GM18511 (cell line): ENCODE measurements around the gene DHDH.

Experiments used
- ATAC-seq: cut with Tn5 transposase; IDR thresholded peaks from one replicate; pipeline ENCODE4 v1.9.1; 2021; ENCODE audit warnings: mild to moderate bottlenecking, moderate library complexity; ENCODE audit not compliant: unreplicated experiment

The DHDH gene

DNA sequence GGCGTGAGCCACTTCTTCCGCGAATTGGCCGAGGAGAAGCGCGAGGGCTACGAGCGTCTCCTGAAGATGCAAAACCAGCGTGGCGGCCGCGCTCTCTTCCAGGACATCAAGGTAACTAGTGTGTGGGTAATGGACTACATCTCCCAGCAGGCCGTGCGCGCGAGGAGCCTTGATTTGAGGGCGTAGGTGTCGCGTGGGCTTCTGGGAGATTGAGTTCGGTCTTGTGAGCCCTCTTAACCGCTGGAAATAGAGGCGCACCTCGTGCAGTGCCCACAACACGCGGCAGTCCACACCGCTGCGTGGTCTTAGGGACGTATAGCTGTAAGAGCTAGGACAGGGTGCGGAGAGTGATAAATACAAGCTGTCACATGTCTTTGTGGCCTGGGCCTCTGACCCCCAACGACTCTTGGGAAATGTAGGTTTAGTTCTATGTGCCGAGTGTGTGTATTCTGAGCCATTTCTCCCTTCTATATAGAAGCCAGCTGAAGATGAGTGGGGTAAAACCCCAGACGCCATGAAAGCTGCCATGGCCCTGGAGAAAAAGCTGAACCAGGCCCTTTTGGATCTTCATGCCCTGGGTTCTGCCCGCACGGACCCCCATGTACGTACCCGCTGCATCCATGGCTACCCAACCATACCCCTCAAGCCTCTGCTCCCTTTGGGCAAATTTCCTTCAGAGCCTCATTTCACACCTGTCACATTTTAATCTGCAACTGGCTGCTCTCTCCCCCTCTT is 32.5 kb downstream of the DHDH start:
- peak; percentile 24 for ATAC-seq

DNA sequence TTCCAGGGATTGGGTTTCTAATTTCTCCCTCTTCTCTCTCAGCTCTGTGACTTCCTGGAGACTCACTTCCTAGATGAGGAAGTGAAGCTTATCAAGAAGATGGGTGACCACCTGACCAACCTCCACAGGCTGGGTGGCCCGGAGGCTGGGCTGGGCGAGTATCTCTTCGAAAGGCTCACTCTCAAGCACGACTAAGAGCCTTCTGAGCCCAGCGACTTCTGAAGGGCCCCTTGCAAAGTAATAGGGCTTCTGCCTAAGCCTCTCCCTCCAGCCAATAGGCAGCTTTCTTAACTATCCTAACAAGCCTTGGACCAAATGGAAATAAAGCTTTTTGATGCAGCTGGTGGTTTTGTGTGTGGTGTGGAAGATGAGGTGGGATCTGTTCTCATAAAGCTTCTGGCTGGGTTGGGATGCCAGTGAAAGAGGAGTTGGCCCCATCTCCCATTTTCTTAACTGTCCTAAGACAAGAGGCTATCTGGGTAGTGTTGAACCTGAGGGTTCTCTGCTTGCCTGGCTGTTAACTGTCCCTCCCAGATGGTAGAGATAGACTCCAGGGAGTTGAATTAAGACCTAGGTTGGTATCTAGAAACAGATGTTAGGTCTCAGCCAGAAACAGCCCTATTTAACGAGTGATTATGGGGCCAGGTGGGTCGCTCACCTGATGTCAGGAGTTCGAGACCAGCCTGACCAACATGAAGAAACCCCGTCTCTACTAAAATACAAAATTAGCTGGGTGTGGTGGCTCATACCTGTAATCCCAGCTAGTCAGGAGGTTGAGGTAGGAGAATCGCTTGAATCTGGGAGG is 33.2 kb downstream of the DHDH start:
- ATAC-seq: no peak

DNA sequence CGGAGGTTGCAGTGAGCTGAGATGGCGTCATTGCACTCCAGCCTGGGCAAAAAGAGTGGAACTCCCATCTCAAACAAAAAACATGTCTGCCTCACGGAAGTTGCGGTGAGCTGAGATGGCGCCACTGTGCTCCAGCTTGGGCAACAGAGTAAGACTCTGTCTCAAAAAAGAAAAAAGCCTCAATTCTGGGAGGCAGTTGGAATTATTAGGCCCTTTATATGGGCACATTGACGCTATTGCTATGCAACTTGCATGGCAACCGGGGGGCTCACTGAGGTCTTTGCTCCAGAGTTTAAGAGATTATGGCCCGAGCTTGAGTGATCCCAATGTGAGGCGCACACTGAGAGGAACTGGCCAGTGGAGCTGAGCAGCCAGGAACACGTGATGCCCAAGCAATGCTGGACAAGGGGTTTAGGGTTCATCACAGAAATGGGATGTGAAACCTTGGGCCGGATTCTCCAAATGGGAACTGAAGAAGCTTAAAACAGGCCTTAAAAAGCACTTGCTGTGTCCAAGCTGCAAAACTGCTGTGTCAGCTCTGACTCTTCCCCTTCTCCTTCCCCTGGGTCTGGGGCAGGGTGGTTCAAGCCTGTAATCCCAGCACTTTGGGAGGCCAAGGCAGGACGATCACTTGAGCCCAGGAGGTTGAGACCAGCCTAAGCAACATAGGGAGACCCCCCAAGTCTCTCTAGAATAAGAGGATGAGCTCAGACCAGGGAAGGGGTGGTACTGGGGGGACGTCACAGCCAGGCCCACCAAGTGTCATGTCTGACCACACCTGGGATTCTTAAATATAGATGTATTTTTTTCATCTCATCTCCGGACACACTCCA is 34.1 kb downstream of the DHDH start:
- ATAC-seq: no peak

DNA sequence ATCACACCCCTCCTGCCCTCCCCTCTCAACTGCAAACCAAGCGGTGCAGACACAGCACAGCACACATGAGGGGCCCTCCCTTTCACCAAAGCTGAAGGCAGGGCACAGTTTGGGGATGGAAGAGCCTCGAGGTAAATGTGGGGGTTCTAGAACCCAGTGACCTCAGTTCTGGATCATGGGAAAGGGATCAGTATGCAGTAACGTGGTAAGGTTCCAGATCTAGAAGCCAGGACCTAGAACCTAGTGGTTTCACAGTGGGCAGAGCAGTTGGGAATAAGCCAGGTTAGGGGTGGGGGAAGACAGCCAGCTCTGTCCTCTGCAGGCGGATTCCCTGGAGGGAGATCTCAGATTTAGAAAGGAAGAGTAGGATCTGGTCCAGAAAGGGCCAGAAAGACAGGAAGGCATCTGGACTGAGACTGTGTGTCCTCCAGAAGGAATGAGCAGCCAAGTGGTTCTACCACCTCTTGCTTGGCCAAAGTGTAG is 34.7 kb downstream of the DHDH start:
- no peak for ATAC-seq

DNA sequence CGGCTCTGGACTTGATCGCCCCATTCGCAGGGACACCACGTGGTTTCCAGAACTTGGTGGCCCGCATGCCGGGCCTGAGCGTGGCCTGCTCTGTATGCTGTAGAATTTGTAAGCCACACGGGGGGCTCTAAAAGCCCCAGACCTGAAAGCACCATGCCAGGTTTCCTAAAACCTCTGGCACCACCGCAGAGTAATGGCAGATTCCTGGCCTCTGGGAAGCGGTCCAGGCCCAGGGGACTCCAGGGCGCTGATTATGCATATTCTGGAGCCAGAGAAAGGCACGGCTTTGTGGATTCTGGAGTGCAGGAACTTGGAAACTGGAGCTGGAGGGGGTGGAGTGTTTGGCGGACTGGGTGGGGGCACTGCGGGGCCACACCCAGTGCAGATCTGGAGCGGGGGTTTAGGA is 35.3 kb downstream of the DHDH start:
- no peak for ATAC-seq

DNA sequence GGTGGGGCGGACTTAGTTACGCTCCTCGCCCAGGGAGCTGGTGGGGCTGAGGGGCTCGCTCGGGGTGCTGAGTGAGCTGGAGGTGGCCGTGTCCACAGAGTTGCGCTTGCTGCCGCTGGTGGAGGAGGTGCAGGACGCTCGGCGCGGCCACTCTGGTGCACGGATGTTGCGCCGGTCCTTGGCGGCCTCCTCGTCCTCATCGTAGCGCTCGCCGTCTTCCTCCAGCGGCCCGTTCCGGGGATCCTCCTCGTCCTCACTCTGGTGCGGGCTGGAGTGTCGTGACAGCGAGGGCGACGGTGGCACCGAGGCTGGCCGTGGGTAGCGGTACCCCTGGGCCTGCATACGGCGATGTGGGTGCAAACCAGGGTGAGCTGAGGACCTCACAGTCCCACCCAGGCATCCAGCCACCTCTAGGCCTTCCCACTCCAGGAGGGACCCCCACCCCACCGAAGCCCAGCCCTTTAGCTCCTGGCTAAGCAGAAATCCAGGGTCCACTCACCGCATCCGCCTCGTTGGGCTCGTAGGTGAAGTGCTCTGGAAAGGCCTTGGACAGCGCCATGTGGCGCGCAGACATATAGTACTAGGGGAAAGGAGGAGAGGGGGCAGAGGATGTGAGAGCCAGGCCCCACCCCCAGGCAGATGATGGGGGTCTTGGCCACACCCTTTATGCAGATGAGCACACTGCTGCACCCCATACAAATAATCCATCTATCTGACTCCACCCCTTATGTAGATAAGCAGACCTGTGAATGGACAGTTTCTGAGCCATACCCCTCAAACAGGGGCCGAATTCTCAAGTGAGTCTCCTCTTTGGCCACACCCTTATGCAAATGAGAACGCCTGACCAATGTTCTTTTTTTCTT is 36.0 kb downstream of the DHDH start:
- ATAC-seq: no peak

DNA sequence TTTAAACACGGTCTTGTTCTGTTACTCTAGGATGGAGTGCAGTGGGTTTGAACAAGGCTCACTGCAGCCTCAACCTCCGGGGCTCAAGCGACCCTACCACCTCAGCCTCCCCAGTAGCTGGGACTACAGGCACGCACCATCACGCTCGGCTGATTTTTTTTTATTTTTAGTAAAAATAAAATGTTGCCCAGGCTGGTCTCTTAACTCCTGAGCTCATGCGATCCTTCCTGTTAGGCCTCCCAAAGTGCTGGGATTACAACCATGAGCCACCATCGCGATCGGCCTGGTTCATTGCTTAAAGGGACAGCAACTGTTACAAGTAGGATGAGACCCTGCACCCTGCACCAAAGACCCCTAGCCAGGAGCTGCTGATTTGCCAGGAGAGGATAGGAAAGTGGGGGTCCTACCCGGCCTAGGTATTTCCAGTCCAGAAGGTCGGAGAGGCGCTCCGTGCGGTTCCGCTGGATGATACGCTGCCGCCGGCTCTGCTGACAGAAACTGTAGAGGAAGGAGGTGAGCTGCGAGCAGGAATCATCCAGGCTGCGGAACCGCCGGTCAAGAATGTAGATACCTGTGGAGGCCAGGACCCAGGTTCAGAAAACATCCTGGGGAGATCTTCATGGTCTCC is 36.8 kb downstream of the DHDH start:
- no peak for ATAC-seq

- ATAC-seq: no peak
Measured at GRCh38 chr19:48970923-48971395, 37.5 kb downstream of the DHDH start.

DNA sequence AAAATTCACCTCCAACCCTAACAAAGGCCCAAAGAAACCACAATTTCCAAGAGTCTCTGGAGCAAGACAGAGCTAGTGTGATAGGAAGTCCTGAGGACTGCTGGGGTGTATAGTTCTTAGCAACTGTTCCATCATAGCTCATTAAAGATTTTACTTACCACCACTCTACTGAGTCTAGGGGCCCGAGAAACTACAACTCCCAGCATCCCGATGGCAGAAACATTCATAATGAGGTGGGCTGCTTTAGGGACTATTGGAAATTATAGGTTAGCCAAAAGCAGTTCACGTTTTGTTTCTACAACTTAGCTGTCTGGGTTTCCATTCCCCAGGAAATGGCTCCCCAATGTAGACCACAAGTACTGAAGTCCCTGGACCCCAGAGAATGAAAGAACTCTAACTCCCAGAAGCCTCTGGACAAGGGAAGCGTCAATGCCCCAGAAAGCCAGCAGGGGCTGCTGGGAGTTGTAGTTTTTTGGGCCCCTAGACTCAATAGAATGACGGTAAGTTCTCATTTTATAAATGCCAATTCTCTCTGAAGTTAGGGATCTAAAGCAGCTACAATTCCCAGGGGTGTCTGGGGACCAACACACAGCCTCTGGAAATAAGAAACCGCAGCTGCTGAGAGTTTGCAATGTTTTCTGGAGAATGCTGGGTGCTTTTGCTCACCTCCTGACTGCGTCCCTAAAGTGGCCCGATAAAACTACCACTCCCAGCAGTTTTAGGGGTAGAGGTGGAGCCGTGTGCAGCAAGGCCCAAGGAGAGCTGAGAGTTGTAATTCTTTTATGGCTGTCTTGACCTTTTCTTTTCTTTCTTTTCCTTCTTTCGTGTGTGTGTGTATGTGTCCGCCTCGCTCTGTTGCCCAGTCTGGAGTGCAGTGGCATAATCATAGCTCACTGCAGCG is 42.7 kb downstream of the DHDH start:
- no peak for ATAC-seq

GRCh38 chr19:48977061-48977460 is 43.6 kb downstream of the DHDH start:
- ATAC-seq: no peak

- no peak for ATAC-seq
Measured at GRCh38 chr19:48982280-48982679, 48.8 kb downstream of the DHDH start.

- no peak for ATAC-seq
Measured at GRCh38 chr19:48985711-48986110, 52.2 kb downstream of the DHDH start.

GRCh38 chr19:48986211-48986610 is 52.7 kb downstream of the DHDH start:
- no peak for ATAC-seq

DNA sequence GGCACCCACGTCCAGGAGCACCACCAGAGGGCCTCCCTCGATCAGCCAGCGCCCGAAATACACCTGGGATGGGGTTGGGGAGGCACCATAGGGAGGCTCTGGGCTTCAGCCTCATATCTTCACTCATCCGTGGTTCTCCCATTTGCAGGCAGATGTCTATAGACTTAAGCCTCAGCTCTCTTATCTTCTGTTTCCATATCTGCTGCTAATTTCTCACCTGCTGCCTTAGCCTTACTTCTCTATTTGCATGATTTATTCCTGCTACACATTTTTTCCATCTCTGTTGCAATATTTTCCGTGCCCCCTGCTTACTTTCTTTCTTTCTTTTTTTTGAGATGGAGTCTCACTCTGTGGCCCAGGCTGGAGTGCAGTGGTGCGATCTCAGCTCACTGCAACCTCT is 53.8 kb downstream of the DHDH start:
- ATAC-seq: no peak

- no peak for ATAC-seq
Measured at GRCh38 chr19:48988286-48988685, 54.8 kb downstream of the DHDH start.

- no peak for ATAC-seq
Measured at GRCh38 chr19:48988860-48989259, 55.4 kb downstream of the DHDH start.

DNA sequence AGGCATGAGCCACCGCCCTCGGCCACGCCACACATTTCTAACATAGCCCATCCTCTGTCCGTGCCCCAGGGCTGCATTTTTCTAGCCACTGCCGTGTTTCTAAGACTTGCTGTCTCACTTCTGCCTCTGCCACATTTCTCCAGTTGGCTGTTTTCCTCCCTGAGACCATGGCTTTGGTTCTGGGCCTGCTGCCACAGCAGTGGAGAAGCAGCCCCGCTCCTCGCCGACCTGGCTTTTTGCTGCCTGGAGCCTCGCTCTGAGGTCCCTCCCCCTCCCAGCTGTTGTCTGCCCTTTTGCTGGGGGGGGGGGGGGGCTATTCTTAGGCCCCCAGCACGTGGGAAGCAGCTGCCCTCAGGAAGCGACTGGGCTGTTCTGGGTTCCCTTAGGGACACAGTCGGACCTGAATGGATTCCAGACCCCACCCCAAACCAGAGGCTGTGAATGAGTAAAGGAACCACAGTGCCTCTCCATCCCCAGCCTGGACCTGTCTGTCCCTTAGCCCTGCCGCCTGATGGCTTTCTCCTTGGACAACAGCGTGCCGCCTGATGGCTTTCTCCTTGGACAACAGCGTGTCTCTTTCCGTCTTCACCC is 56.3 kb downstream of the DHDH start:
- no peak for ATAC-seq

- ATAC-seq: no peak
Measured at GRCh38 chr19:48990400-48990799, 56.9 kb downstream of the DHDH start.
